PC-9 (cell line): ENCODE measurements around the gene EP400. TPM values are rescaled to one million over a fixed set of nuclear protein-coding genes. Genes with fewer than 3 reads are reported as not detected.
A peak's percentile ranks its signal among the peaks of the same experiment; 100 is the strongest.
"Not testable (repeated sequence)": the region's sequence is repeated elsewhere in the genome, so short reads cannot be mapped to it uniquely, and the experiment has no call there.

ENCODE experiments used
- BruUV-seq: library from RNA; stranded (reverse); fragments of 400-500 nt; replicated peaks from 2 replicates; lab custom pipeline; 2021; lab: Mats Ljungman, UMichigan
- CTCF ChIA-PET: fragments of 300-600 bp; sonication (Branson Sonifier 250); formaldehyde crosslinking; loops from one replicate; lab custom pipeline; 2022; ENCODE audit warnings: antibody characterized with exemption; lab: Charles Lee
- POLR2A ChIA-PET: fragments of 300-600 bp; sonication (Branson Sonifier 250); formaldehyde crosslinking; loops from one replicate; lab custom pipeline; 2022; ENCODE audit warnings: antibody characterized with exemption; ENCODE audit not compliant: unreplicated experiment; lab: Charles Lee
- DNase-seq, 2 experiments: peaks; one replicate each; pipeline versions ENCODE4 v3.0.0 to v3.0.0-alpha.2; 2015 to 2022; ENCODE audit warnings: mixed read lengths in 1 of 2
- H2AFZ ChIP-seq: fragments of 200-600 bp; sonication (generic); 2 replicates; pipeline ENCODE4 v1.8.1; 2017; ENCODE audit warnings: antibody characterized with exemption
- H3F3A ChIP-seq: fragments of 200-600 bp; sonication (generic); 2 replicates; pipeline ENCODE4 v1.8.1; 2017; ENCODE audit warnings: antibody characterized with exemption, mild to moderate bottlenecking, low read depth; ENCODE audit not compliant: insufficient read depth
- H3K27ac ChIP-seq: fragments of 200-600 bp; sonication (generic); 2 replicates; pipeline ENCODE4 v1.6.1; 2016; ENCODE audit warnings: mixed run types
- H3K27me3 ChIP-seq: fragments of 200-600 bp; sonication (generic); 2 replicates; pipeline ENCODE4 v1.6.1; 2016; ENCODE audit warnings: low read depth, mixed run types; ENCODE audit not compliant: insufficient read depth
- H3K36me3 ChIP-seq: fragments of 200-600 bp; sonication (generic); 2 replicates; pipeline ENCODE4 v1.6.1; 2016; ENCODE audit warnings: low read depth, mixed run types
- H3K4me1 ChIP-seq: fragments of 200-600 bp; sonication (generic); replicated peaks from 2 replicates; pipeline ENCODE4 v1.6.1; 2016; ENCODE audit warnings: mixed run types; ENCODE audit not compliant: insufficient read depth
- H3K4me2 ChIP-seq: fragments of 200-600 bp; sonication (generic); 2 replicates; pipeline ENCODE4 v1.6.1; 2017; ENCODE audit warnings: mixed run types
- H3K4me3 ChIP-seq: fragments of 200-600 bp; sonication (generic); 2 replicates; pipeline ENCODE4 v1.6.1; 2016; ENCODE audit warnings: mixed run types
- H3K79me2 ChIP-seq: fragments of 200-600 bp; sonication (generic); 2 replicates; pipeline ENCODE4 v1.6.1; 2017; ENCODE audit warnings: low read depth, mixed run types
- H3K9me2 ChIP-seq: fragments of 200-600 bp; sonication (generic); 2 replicates; pipeline ENCODE4 v1.8.1; 2017; ENCODE audit warnings: mild to moderate bottlenecking; ENCODE audit not compliant: insufficient read depth
- H3K9me3 ChIP-seq: fragments of 200-600 bp; sonication (generic); 2 replicates; pipeline ENCODE4 v1.8.1; 2016; ENCODE audit warnings: low read depth; ENCODE audit not compliant: insufficient read depth
- H4K20me1 ChIP-seq: fragments of 200-600 bp; sonication (generic); 2 replicates; pipeline ENCODE4 v1.8.1; 2017; ENCODE audit not compliant: insufficient read depth
- CTCF ChIP-seq: fragments of 200-600 bp; sonication (generic); conservative IDR thresholded peaks from 2 replicates; pipeline ENCODE4 v1.6.1; 2017; ENCODE audit warnings: mixed run types, antibody characterized with exemption, mild to moderate bottlenecking, moderate library complexity
- EZH2 ChIP-seq: fragments of 200-600 bp; sonication (generic); IDR thresholded peaks from 2 replicates; pipeline ENCODE4 v1.8.0; 2017; ENCODE audit warnings: antibody characterized with exemption, low read depth
- intact Hi-C: fragments of 100-400 bp; cut with micrococcal nuclease; formaldehyde crosslinking; loops from one replicate; pipeline ENCODE4 v1.10.0; 2022; ENCODE audit not compliant: unreplicated experiment
- total RNA-seq: library from RNA; stranded (reverse); gene quantifications from 2 replicates; pipeline ENCODE4 v1.2.3, GENCODE V29; 2021

The EP400 gene
- total RNA-seq, 1 experiment from 2014 or later = 50.3 TPM

DNA sequence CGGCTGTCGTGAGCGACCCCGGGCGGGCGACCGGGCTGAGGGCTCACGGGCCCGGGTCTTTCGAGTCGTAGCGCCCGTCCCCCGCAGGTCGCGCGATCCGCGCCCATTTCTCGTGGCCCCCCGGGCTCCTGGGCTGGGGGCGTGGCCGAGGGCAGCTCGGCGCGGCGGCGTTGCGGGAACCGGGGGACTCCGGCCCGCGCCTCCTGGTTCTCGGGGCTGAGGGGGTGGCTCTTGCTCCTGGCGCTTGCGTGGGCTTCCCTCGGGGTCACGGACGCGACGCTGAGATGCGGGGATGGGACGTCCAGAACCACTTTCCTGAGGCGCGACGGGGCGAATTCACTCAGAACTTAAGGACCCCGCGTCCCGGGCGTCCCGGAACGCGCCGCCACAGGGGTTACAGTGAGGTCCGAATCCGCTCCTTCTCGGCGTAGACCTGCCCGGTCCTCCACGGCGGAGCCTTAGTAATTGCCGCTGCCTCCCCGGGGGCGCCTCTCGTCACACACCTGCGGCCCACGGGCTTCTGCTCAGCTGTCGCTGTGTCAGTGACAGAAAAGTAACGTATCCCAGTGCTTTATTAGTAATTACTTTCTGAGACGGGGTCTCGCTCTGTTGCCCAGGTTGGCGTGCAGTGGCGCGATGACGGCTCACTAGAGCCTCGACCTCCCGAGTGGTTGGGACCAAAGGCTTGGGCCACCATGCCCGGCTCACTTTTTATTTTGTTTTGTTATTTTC is 606 bp downstream of the EP400 start:
- H3F3A ChIP-seq = peaks cover 28% of the 10 kb centered on the region
- ChIA-PET POLR2A (no interaction called here), CTCF (no interaction called here)
- no peaks in the 10 kb centered on the region for H3K27me3 ChIP-seq
- peak in 1 of 2 experiments; percentile 29 for DNase-seq
- intact Hi-C loops = no loop called here
- no peak for TF ChIP-seq EZH2
- H3K9me3 ChIP-seq = no peaks in the 10 kb centered on the region
- peak overlapping the region; percentile 79 for H3K4me2 ChIP-seq
- H3K4me1 ChIP-seq = peaks cover 14% of the 10 kb centered on the region
- no peaks in the 10 kb centered on the region for H3K9me2 ChIP-seq
- 0 out of 2 replicates have a peak overlapping the region, but pooled peaks have one; percentile 15 for H3K27ac ChIP-seq
- H3K4me3 ChIP-seq = peak overlapping the region; percentile 94
- peaks cover 38% of the 10 kb centered on the region for H4K20me1 ChIP-seq
- 0 out of 2 replicates have a peak, but pooled peaks cover 4% of the 10 kb centered on the region for H3K36me3 ChIP-seq
- BruUV-seq = TSS peak; percentile 21
- peaks cover 53% of the 10 kb centered on the region for H3K79me2 ChIP-seq
- H2AFZ ChIP-seq = peak overlapping the region; percentile 83

- H3K9me3 ChIP-seq, H3K9me2 ChIP-seq, H3K27ac ChIP-seq, CTCF ChIA-PET, H3K4me3 ChIP-seq, H2AFZ ChIP-seq, H3K4me2 ChIP-seq, POLR2A ChIA-PET, H3K36me3 ChIP-seq, H3K27me3 ChIP-seq, DNase-seq: not testable (repeated sequence)
- Histone ChIP-seq H3K4me1 (peaks cover 32% of the 10 kb centered on the region), H3K79me2 (peaks cover 87% of the 10 kb centered on the region), H4K20me1 (peaks cover 70% of the 10 kb centered on the region), H3F3A (peaks cover 10% of the 10 kb centered on the region)
- BruUV-seq = TSS peak; percentile 12
- intact Hi-C loops = loop anchor here (1.0 kb wide), 1 partner anchor 23 kb away; no protein-coding TSS in a partner anchor
Observed at GRCh38 chr12:131953810-131954209, 4.1 kb downstream of the EP400 start.

DNA sequence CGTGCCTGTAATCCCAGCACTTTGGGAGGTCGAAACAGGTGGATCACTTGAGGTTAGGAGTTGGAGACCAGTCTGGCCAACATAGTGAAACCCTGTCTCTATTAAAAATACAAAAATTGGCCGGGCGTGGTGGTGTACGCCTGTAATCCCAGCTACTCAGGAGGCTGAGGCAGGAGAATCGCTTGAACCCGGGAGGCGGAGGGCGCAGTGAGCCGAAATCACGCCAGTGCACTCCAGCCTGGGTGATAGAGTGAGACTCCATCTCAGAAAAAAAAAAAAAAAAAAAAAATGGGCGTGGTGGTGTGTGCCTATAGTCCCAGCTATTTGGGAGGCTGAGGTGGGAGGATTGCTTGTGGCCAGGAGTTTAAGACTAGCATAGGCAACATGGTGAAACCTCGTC is 4.7 kb downstream of the EP400 start:
- H3K36me3 ChIP-seq, DNase-seq, H3K27me3 ChIP-seq, H2AFZ ChIP-seq, H3K9me2 ChIP-seq, H3K4me3 ChIP-seq, H3K4me2 ChIP-seq, H3F3A ChIP-seq, BruUV-seq, POLR2A ChIA-PET, H3K9me3 ChIP-seq, H3K27ac ChIP-seq: not testable (repeated sequence)
- intact Hi-C loops = loop anchor here (1.0 kb wide), 1 partner anchor 23 kb away; no protein-coding TSS in a partner anchor
- CTCF ChIA-PET = interaction anchor here (0.6 kb wide), 1 partner anchor 94 kb away, joined by 3 read pairs; no protein-coding TSS in a partner anchor
- Histone ChIP-seq H4K20me1 (peaks cover 77% of the 10 kb centered on the region), H3K4me1 (peaks cover 32% of the 10 kb centered on the region), H3K79me2 (peaks cover 94% of the 10 kb centered on the region)

GRCh38 chr12:131959116-131959515 is 9.4 kb downstream of the EP400 start:
- Histone ChIP-seq H3K27me3 (no peaks in the 10 kb centered on the region), H3K27ac (no peak overlapping the region), H3F3A (peaks cover 5% of the 10 kb centered on the region; the same call in 1 of the 2 replicates), H3K79me2 (peaks cover 86% of the 10 kb centered on the region), H3K36me3 (no peaks in the 10 kb centered on the region; the same call in 1 of the 2 replicates), H4K20me1 (peaks cover 79% of the 10 kb centered on the region), H3K4me2 (no peak overlapping the region), H3K4me3 (no peak overlapping the region), H2AFZ (no peak overlapping the region), H3K4me1 (peaks cover 25% of the 10 kb centered on the region), H3K9me3 (no peaks in the 10 kb centered on the region), H3K9me2 (no peaks in the 10 kb centered on the region)
- ChIA-PET CTCF (interaction anchor here (0.6 kb wide), 1 partner anchor 133 kb away, joined by 5 read pairs; no protein-coding TSS in a partner anchor), POLR2A (no interaction called here)
- DNase-seq = no peak
- no TSS peak for BruUV-seq
- intact Hi-C loops = no loop called here
- TF ChIP-seq EZH2 (no peak), CTCF (no peak)
